ENCODE results near the gene MAN1A2.

Gene MAN1A2

DNA sequence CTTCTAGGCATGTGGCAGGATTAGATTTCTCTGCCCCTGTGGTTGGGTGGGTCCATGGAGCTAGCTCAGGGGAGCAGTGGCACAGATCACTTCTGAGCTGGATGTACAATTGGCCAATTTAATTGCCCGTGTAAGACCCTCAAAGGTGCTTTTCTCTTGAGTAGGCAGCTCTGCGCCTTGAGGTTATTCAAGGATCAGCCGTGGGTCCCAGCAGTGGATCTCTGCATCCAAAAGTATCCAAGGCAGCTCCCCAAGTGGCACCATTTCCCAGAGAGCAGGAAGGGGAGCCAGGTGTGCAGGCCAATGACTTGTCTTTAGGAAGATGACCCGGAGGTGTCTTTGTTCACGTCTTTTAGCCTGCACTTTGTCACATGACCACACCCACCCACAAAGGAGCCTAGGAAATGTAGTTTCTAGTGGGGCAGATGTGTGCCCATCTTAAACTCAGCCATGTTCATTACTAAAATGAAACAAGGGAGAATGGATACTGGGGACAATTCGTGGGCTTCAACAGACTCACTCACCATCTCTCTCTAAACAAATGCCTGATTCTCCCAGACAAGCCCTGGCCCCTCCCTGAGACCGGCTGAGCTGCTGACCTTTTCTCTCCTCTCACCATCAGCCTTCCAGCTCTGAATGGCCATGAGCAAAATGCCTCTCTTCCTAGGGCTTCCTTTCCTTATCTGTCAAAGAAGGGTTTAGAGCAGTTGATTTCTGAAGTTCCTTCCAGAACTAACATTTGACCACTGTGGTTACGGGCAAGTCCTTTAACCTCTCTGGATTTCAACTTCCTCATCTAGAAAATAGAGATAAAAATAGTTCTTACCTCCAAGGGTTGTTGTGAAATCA, 197.2 kb downstream of the MAN1A2 start:
- no peak overlapping the region for H2BK5ac ChIP-seq (ENCODE audit: low read depth, low read length, poor library complexity, severe bottlenecking)
- no peak overlapping the region for H3K23ac ChIP-seq (ENCODE audit: low read length in 2 of 2)
- WGBS = 74% methylated on average over 5 of the region's 8 CpGs

DNA sequence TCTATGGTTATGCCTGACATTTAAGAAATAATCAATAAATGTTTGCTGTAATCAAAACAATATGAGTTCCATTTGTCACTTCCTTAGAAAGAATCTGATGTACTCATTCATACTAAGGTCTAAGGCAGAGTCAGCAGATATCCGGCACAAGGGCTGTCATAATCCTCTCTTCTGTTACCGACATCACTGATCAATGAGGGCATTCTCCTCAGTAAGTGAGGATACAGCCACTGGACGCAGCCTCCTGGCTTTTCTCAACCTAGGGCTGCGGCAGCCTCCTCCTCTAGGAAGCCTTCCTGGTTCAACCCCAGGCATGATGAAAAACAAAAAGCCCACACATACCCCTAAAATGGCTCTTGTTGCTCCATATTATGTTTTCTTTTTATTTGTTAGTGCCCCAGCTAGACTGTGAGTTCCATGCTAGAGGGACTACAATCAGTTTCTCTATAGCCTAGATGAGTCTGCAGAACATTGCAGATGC, 197.9 kb downstream of the MAN1A2 start:
- Histone ChIP-seq H3K18ac (ENCODE audit: low read depth in 1 of 2, low read length in 2 of 2) (no peak overlapping the region), H3K9ac (ENCODE audit: low read length) (no peak overlapping the region), H3K4ac (ENCODE audit: low read depth in 1 of 2, low read length in 2 of 2) (no peak overlapping the region), H3K27me3 (ENCODE audit: control insufficient read depth in 1 of 2, insufficient read depth in 1 of 2, low read length in 2 of 2) (peaks cover 12 to 30% of the 10 kb centered on the region in 2 experiments), H2BK5ac (ENCODE audit: low read depth, low read length, poor library complexity, severe bottlenecking) (no peak overlapping the region), H3K14ac (ENCODE audit: low read length in 2 of 2) (no peak overlapping the region), H2AFZ (ENCODE audit: low read depth, low read length) (no peak overlapping the region), H3K27ac (ENCODE audit: low read length, poor library complexity, severe bottlenecking) (no peak overlapping the region), H3K4me1 (ENCODE audit: control insufficient read depth, insufficient read depth, low read depth, low read length) (no peaks in the 10 kb centered on the region), H3K4me2 (ENCODE audit: low read length, poor library complexity, severe bottlenecking) (no peak overlapping the region), H4K8ac (ENCODE audit: low read length) (no peak overlapping the region), H3K9me3 (ENCODE audit: control insufficient read depth, low read length) (no peaks in the 10 kb centered on the region), H2BK15ac (ENCODE audit: low read depth, poor library complexity, severe bottlenecking) (no peak overlapping the region), H3K79me1 (replicated peaks; ENCODE audit: low read length, poor library complexity, severe bottlenecking) (no peaks in the 10 kb centered on the region), H3K4me3 (ENCODE audit: insufficient read depth in 1 of 2, low read depth in 1 of 2, low read length in 2 of 2) (no peak overlapping the region), H2AK5ac (ENCODE audit: low read length, severe bottlenecking) (no peak overlapping the region), H2BK120ac (ENCODE audit: low read depth, low read length) (no peak overlapping the region), H4K91ac (ENCODE audit: low read length) (no peak overlapping the region), H2BK12ac (ENCODE audit: low read length in 2 of 2) (no peak overlapping the region), H3K36me3 (ENCODE audit: control insufficient read depth in 1 of 2, insufficient read depth in 2 of 2, low read depth in 1 of 2, low read length in 2 of 2) (no peaks in the 10 kb centered on the region), H3K23ac (ENCODE audit: low read length in 2 of 2) (no peak overlapping the region)
- no peak for DNase-seq
- WGBS = 89% methylated on average over 4 of the region's 4 CpGs

More for the DNA sequence above, 197.2 kb downstream of the MAN1A2 start:
- H3K36me3 ChIP-seq (ENCODE audit: control insufficient read depth in 1 of 2, insufficient read depth in 2 of 2, low read depth in 1 of 2, low read length in 2 of 2) = no peaks in the 10 kb centered on the region
- no peak for DNase-seq
- H3K4me3 ChIP-seq (ENCODE audit: insufficient read depth in 1 of 2, low read depth in 1 of 2, low read length in 2 of 2) = no peak overlapping the region
- peaks cover 12 to 33% of the 10 kb centered on the region in 2 experiments for H3K27me3 ChIP-seq (ENCODE audit: control insufficient read depth in 1 of 2, insufficient read depth in 1 of 2, low read length in 2 of 2)
- H4K8ac ChIP-seq (ENCODE audit: low read length) = no peak overlapping the region
- H3K4me2 ChIP-seq (ENCODE audit: low read length, poor library complexity, severe bottlenecking) = no peak overlapping the region
- no peaks in the 10 kb centered on the region for H3K9me3 ChIP-seq (ENCODE audit: control insufficient read depth, low read length)
- H2BK12ac ChIP-seq (ENCODE audit: low read length in 2 of 2) = no peak overlapping the region
- no peak overlapping the region for H4K91ac ChIP-seq (ENCODE audit: low read length)
- H3K18ac ChIP-seq (ENCODE audit: low read depth in 1 of 2, low read length in 2 of 2) = no peak overlapping the region
- no peaks in the 10 kb centered on the region for H3K4me1 ChIP-seq (ENCODE audit: control insufficient read depth, insufficient read depth, low read depth, low read length)
- no peak overlapping the region for H3K14ac ChIP-seq (ENCODE audit: low read length in 2 of 2)
- H3K27ac ChIP-seq (ENCODE audit: low read length, poor library complexity, severe bottlenecking) = no peak overlapping the region
- no peak overlapping the region for H2BK15ac ChIP-seq (ENCODE audit: low read depth, poor library complexity, severe bottlenecking)
- no peaks in the 10 kb centered on the region for H3K79me1 ChIP-seq (replicated peaks; ENCODE audit: low read length, poor library complexity, severe bottlenecking)
- H2AK5ac ChIP-seq (ENCODE audit: low read length, severe bottlenecking) = no peak overlapping the region
- H2AFZ ChIP-seq (ENCODE audit: low read depth, low read length) = no peak overlapping the region
- H2BK120ac ChIP-seq (ENCODE audit: low read depth, low read length) = no peak overlapping the region
- no peak overlapping the region for H3K9ac ChIP-seq (ENCODE audit: low read length)
- H3K4ac ChIP-seq (ENCODE audit: low read depth in 1 of 2, low read length in 2 of 2) = no peak overlapping the region

DNA sequence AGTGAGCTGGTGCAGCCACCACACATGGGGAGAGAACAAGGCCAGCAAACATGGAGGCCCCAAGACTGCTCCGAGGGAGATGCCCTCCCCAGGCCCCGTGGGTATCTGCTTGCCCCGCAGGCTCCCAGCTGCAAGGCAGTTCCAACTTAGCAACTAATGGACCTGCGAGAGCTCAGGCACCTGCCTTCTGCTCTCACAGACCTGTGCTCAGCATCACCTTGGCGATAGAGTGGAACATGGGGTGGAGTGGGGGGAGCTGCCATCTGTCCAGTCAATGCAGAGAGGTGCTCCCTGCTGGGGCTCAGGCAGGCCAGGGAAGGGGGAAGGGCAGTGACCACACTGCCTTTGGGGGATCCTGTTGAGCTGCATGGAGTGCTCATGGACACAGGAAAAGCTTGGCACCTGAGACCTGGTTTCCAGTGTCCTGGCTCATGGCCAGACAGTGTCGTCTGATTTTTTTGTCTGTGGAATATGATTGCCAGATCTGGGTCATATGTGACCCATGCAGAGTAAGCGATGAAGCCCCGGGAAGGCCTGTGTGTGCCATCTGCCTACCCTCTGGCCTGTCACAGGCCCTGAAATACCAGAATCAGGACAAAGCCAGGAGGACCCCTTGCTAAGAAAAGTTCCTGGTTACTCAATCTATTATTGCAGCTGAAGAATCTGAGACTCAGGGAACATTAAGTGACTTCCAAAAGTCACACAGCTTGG, 198.7 kb downstream of the MAN1A2 start:
- Histone ChIP-seq H3K18ac (ENCODE audit: low read depth in 1 of 2, low read length in 2 of 2) (no peak overlapping the region), H2AFZ (ENCODE audit: low read depth, low read length) (no peak overlapping the region), H4K91ac (ENCODE audit: low read length) (no peak overlapping the region), H2AK5ac (ENCODE audit: low read length, severe bottlenecking) (no peak overlapping the region), H4K8ac (ENCODE audit: low read length) (no peak overlapping the region), H2BK120ac (ENCODE audit: low read depth, low read length) (no peak overlapping the region), H3K36me3 (ENCODE audit: control insufficient read depth in 1 of 2, insufficient read depth in 2 of 2, low read depth in 1 of 2, low read length in 2 of 2) (no peaks in the 10 kb centered on the region), H3K4me1 (ENCODE audit: control insufficient read depth, insufficient read depth, low read depth, low read length) (no peaks in the 10 kb centered on the region), H3K23ac (ENCODE audit: low read length in 2 of 2) (no peak overlapping the region), H3K4me3 (ENCODE audit: insufficient read depth in 1 of 2, low read depth in 1 of 2, low read length in 2 of 2) (no peak overlapping the region), H3K14ac (ENCODE audit: low read length in 2 of 2) (no peak overlapping the region), H3K9ac (ENCODE audit: low read length) (no peak overlapping the region), H3K4ac (ENCODE audit: low read depth in 1 of 2, low read length in 2 of 2) (no peak overlapping the region), H3K27ac (ENCODE audit: low read length, poor library complexity, severe bottlenecking) (no peak overlapping the region), H3K27me3 (ENCODE audit: control insufficient read depth in 1 of 2, insufficient read depth in 1 of 2, low read length in 2 of 2) (peaks cover 16 to 31% of the 10 kb centered on the region in 2 experiments), H3K79me1 (replicated peaks; ENCODE audit: low read length, poor library complexity, severe bottlenecking) (no peaks in the 10 kb centered on the region), H3K9me3 (ENCODE audit: control insufficient read depth, low read length) (no peaks in the 10 kb centered on the region), H3K4me2 (ENCODE audit: low read length, poor library complexity, severe bottlenecking) (no peak overlapping the region), H2BK15ac (ENCODE audit: low read depth, poor library complexity, severe bottlenecking) (no peak overlapping the region), H2BK5ac (ENCODE audit: low read depth, low read length, poor library complexity, severe bottlenecking) (no peak overlapping the region), H2BK12ac (ENCODE audit: low read length in 2 of 2) (no peak overlapping the region)
- no peak for DNase-seq
- WGBS = 94% methylated on average over 8 of the region's 8 CpGs

DNA sequence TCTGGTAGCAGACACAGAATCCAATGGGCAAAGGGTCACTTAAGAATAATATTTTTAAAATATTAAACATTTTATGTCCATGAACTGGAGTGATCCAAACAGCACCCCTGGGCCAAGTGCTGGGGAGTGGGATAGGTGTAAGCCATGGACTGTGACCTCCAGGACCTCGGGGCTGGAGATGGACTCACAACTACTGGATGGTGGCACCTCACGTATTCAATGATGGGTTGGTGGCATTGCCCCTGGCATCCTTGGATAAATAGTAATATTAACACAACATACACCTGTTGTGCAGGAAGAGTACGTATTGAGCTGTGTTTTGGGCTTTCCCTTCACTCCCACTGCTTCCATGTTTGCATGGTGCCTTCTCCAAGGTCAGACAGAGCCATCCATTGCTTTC, 199.3 kb downstream of the MAN1A2 start:
- Histone ChIP-seq H3K4me2 (ENCODE audit: low read length, poor library complexity, severe bottlenecking) (no peak overlapping the region), H3K18ac (ENCODE audit: low read depth in 1 of 2, low read length in 2 of 2) (no peak overlapping the region), H3K36me3 (ENCODE audit: control insufficient read depth in 1 of 2, insufficient read depth in 2 of 2, low read depth in 1 of 2, low read length in 2 of 2) (no peaks in the 10 kb centered on the region), H4K91ac (ENCODE audit: low read length) (no peak overlapping the region), H3K9me3 (ENCODE audit: control insufficient read depth, low read length) (no peaks in the 10 kb centered on the region), H2BK5ac (ENCODE audit: low read depth, low read length, poor library complexity, severe bottlenecking) (no peak overlapping the region), H3K14ac (ENCODE audit: low read length in 2 of 2) (no peak overlapping the region), H2AK5ac (ENCODE audit: low read length, severe bottlenecking) (no peak overlapping the region), H2AFZ (ENCODE audit: low read depth, low read length) (no peak overlapping the region), H3K4ac (ENCODE audit: low read depth in 1 of 2, low read length in 2 of 2) (no peak overlapping the region), H3K9ac (ENCODE audit: low read length) (no peak overlapping the region), H3K4me1 (ENCODE audit: control insufficient read depth, insufficient read depth, low read depth, low read length) (no peaks in the 10 kb centered on the region), H3K23ac (ENCODE audit: low read length in 2 of 2) (no peak overlapping the region), H3K4me3 (ENCODE audit: insufficient read depth in 1 of 2, low read depth in 1 of 2, low read length in 2 of 2) (no peak overlapping the region), H3K79me1 (replicated peaks; ENCODE audit: low read length, poor library complexity, severe bottlenecking) (no peaks in the 10 kb centered on the region), H2BK120ac (ENCODE audit: low read depth, low read length) (no peak overlapping the region), H4K8ac (ENCODE audit: low read length) (no peak overlapping the region), H2BK12ac (ENCODE audit: low read length in 2 of 2) (no peak overlapping the region), H3K27ac (ENCODE audit: low read length, poor library complexity, severe bottlenecking) (no peak overlapping the region), H3K27me3 (ENCODE audit: control insufficient read depth in 1 of 2, insufficient read depth in 1 of 2, low read length in 2 of 2) (peaks cover 18 to 34% of the 10 kb centered on the region in 2 experiments), H2BK15ac (ENCODE audit: low read depth, poor library complexity, severe bottlenecking) (no peak overlapping the region)
- WGBS = 67% methylated on average over 3 of the region's 3 CpGs
- DNase-seq = no peak

Measured in mesenchymal stem cell (in vitro differentiated cells and primary cell).